HG03159 (cell line): ENCODE data around the gene MEOX2.

Source experiments
- ATAC-seq: cut with Tn5 transposase; IDR thresholded peaks from one replicate; pipeline ENCODE4 v1.9.1; 2021; ENCODE audit warnings: mild to moderate bottlenecking, moderate library complexity; ENCODE audit not compliant: unreplicated experiment

MEOX2 gene

DNA sequence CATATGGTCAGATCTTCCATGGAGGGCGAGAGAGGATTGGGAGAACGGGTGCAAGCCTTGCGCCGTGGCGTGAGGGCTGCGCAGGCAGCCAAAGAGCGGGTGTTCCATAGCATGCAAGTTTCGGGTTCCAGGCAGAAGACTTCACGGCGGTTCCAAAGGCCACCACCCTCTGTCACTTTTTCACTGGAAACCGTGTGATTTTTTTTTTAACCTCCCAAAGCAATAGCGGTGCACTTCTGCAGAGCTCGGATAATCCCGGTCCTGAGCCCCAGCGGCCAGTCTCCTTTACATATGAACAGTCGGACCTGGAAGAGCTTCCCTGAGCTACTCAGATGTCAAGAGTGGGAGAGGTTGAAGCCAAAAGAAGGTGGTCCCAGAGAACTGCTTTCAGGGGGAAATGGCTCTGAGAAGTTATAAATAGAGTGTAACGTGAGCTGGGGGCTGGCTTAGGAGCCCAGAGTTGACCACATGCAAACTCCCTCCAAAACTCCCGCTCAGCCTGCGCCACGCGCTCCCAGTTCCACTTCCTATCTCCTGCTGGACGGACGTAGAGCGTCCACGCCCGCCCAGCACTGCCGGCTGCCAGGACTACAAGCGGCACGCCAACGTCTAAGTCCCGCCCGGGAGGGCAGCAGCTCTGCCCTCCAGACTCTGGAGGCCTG lies at the start of gene MEOX2:
Gene MEOX2 (minus strand): TSS at position 389 of the 662 bp plus-strand sequence. CDS start 281 bp downstream, at position 108.
- no peak for ATAC-seq

DNA sequence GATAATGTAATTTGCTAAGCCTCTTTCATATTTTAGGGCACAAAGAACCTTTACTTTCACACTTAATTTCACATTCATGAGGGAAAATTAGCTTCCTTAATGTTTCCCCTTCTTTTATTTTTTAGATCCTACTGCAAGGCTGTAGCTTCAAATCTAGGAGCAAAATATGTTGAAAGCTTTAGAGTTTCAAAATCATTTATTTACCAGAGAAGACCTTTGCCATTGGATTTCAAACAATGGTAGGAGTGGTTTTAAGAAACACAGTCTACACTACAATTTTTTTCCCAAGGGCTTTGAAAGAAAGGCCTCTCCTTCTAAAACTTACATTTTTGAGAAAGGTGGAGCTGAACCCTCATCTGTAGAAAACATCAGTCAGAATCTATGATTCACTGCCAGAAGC lies 43.3 kb upstream of the MEOX2 start:
- ATAC-seq, result no peak

DNA sequence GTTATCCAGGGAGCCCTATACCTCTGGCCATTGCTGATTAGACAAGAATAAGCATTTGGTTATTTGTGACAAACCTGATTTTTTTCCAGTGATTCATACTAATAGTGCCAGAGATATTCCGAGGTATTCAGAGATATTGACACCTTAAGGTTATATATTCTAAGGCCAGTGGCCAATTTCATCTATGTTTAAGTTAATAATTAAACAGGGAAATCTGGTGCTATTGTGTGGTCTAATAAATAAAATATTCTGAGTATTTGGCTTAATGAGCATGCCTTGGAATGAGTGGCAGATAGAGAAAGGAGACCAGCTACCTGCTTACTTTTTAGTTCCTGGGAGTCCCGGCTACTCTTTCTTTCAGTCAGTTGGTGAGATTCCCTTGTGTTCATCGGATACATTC lies 38.6 kb upstream of the MEOX2 start:
- no peak for ATAC-seq

DNA sequence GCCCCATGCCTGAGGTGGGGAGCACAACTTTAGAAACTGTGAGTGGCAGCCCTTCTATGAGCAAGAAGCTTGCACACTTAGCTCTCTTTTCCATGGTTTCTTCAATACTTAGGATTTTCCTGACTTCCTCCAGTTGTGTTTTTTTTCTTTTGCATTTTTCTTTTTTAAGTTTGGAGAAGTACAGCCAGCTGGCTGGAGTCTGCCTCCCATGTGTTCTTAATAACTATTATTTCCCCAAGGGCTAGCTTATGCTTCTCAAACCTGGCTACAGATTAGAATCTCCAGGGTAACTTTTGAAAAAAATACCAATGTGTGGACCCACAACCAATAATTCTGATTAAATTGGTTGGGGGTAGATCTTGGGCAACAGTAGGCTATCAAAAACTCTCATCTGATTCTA lies 37.4 kb upstream of the MEOX2 start:
- no peak for ATAC-seq

DNA sequence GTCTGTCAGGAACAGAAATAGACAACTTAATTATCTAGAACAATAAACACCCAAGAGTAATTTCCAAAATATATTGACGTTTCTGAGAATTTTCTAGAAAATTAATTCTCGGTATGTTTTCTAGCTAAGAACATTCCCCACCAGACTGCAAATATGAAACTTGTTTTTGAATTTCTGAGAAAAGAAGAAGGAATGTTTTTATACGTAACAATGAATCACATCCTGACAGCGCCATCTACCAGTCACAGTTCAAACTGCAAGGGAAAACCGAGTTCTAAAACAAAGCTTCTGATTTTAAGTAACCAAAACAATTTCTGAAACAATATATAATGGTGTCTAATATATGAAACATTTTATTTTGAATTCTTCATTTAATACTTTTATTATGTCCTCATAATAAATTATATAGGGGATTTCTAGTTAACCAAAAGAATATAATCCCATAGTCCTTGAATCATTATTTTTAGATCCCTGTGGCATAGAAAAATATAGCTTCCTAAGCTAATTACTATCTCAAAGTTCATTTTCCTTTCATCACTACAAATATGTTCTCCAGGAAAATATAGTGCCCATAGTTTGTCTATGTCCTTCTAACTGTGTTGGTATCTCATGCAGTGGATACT lies 34.5 kb upstream of the MEOX2 start:
- no peak for ATAC-seq

DNA sequence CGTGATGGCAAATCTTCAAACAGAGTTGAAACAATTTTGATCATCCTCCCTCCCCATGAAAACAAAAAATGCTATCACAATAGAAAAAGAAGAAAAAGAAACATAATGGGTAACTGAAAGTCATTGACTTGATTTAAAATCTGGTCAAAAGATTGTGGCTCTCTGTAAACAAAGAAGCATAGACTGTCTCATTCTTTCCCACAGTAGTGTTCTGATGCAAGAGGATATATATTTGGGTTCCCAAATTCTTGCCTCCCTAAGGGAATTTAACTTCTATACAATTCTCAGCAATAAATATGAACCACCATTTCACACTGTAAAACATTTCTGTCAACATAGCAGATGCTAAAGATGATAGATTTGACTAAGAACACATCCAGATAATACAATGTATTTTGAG lies 32.8 kb upstream of the MEOX2 start:
- ATAC-seq, result no peak

DNA sequence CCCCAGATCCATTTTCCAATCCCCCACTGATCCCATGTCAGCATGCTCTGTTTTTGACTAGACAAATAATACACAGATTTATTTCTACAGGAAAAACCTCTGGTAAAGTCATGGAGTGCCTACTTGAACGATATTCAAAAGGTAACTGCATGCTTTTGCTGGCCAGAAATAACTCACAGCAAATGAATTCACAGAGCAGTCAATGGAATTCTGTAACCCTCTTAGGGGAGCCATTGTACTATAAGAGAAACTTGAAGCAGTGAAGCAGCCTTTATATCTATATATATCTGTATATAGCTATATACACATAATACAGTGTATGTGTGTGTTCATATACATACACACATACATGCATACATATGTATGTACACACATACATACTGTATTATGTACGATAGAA lies 29.0 kb upstream of the MEOX2 start:
- ATAC-seq, result no peak

DNA sequence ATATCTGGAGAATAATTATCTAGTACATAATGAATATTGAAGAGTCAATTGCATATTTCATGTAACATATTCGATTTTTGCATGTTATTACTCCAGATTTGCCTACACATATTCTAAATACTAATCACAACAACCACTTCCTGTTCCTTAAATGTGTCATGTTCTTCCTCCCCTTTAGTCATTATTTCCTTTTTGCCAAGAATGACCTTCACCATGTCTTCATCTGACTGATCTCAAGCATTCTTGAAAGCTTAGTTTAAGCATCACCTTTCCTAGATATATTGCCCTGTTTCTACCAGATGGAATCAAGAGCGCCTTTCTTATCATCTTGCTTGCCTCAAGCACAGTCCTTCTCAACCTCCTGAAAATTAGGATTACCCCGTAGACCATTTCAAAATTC lies 23.5 kb upstream of the MEOX2 start:
- ATAC-seq, result no peak

DNA sequence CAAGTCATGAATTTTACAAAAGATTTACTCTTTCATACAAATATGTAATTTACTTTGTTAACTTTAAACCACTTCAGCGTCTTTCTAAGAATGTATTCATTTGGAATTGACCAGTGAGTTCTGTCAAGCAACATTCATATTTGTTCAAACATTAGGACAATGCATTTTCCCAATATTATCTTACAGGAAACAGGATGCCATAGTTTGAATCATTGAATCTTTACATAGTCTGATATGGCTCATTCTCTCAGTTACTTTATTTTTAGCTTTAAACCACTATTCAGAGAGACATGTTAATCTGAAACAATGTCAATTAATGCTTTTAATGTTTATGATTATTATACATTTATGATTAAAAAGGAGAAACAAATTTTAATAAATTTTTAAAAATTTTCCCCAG lies 21.1 kb upstream of the MEOX2 start:
- no peak for ATAC-seq

DNA sequence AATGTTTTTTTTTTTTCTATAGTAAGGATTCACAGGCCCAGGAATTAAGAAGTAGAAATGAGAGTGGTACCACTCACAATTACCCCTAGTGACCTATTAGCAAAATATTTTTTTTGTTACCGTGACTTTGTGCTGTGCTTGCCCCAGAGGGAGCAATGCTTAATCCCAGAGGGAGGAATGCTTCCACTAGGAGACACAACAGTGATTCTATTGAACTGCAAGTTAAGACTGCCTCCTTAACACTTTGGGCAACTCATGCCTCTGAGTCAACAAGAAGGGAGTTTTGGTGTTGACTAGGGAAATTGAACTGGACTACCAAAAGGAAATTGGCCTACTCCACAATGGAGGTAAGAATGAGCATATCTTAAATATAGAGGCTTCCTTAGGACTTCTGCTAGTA lies 17.2 kb upstream of the MEOX2 start:
- ATAC-seq, result no peak

DNA sequence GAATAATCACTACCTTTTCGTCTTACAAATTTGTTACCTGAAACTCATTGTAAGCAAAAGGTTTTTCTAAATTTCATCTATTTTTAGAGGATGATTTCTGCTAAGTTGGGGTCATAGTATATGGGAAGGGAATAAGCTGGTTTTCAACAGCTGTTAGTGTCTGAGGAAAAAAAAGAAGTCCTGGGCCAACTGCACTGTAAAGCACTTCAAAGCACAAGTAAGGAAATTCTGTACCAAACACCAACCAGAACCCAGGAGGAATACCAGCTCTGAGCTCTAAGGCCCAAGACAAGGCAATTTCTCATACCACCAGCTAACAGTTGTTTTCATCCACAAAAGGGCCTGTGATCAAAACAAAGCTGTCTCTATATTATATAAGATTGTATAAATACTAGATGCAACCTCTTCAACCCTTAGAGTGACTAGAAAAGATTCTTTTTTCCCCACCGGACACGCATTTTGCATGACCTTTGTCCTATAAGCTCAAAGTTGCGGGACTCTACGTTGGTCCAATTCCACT lies 6.1 kb upstream of the MEOX2 start:
- no peak for ATAC-seq

DNA sequence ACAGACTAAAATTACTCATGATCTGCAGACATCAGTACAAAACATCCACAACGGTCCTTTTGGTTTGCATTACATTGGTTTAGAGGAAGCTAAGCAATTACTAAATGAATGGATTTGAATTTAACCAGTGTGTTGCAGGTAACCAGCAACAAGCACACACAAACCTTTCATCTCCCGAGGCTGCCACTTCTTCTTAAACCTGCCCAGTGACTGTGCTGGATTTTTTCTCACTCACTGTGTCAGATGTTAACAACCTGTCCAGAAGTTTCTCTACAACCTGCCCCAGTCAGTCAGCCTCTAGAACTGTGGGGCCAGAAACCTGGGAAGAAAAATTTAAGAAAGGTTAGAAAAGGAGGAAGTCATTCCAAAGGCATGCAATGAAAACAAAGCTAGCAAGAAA lies 2.4 kb upstream of the MEOX2 start:
- ATAC-seq, result no peak

DNA sequence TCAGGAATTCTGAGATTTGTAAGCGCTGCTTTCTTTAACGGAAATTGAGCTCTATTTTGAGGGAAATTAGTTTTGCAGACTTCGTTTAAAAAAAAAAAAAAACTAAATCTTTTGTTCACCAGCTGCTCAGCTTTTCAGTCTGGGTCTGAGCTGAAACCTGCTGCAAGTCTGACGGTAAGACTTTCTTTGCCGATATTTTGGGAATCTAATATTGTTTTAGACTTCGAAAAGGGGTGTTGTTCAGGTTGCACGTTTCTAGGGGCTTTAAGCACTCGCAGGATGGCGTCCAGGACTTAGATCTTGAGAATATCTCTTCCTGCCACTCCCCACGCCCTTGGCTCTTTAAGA lies 1.8 kb upstream of the MEOX2 start:
- ATAC-seq, result no peak

DNA sequence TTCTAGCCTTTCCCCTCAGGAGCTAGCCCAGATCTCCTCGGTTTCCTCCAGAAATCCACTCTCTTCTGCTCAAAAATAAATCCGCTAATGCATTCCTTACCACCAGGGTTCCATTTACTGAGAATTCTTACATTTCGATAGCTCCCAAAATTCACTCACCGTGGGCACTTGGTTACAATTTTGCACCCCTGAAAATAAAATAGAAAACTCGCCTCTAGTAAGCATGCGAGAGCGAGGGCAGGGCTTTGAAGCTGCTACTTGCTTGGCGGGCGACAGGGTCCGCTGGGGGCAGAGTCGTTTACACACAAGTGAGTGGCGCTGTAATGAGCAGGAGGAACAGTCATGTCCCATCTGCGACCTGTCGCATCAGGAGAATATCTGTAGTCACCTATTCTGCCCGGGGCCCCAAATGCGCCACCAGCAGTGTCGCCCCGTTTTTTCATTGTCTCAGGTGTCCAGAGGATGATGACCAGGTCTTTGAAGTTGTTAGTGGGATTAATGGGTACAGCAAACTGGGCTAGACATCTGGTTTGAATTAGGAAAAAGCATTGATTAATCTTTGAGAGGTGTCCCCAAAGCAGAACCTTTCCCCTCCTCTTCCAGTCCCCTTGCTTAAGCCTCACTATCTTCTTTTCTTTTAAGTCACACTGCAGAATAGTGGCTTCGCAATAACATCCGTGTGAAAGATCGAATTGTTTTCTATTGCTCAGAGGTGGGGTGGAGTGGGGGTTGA lies 1.2 kb upstream of the MEOX2 start:
- ATAC-seq, result no peak

DNA sequence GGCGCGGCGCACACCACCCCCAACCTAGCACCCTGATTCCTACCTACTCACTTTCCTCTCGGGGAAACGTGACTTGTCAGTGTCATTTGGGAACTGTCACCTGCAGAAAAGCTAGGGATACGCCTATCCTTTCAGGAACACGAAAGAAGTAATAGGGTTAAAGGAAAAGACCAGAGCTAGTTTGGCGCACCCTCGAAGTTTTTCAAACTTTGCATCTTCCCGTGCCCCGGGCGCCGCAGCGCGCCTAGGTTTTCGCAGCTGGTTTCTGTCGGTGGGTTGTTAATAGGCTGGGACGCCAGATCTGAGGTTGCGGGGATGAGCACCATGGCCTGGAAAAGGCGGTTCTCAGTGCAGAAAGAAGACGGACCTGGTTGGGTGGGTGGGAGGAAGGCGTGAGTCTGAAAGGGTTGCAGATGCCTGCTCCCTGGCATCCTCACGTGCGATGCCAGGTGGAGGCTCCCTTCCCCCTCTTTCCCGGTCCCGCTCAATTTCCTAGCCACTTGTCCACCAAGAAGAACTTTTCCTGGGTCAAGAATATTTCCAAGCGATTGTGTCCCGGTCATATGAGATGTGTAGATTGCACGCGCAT lies 568 bp upstream of the MEOX2 start:
- ATAC-seq, result no peak

DNA sequence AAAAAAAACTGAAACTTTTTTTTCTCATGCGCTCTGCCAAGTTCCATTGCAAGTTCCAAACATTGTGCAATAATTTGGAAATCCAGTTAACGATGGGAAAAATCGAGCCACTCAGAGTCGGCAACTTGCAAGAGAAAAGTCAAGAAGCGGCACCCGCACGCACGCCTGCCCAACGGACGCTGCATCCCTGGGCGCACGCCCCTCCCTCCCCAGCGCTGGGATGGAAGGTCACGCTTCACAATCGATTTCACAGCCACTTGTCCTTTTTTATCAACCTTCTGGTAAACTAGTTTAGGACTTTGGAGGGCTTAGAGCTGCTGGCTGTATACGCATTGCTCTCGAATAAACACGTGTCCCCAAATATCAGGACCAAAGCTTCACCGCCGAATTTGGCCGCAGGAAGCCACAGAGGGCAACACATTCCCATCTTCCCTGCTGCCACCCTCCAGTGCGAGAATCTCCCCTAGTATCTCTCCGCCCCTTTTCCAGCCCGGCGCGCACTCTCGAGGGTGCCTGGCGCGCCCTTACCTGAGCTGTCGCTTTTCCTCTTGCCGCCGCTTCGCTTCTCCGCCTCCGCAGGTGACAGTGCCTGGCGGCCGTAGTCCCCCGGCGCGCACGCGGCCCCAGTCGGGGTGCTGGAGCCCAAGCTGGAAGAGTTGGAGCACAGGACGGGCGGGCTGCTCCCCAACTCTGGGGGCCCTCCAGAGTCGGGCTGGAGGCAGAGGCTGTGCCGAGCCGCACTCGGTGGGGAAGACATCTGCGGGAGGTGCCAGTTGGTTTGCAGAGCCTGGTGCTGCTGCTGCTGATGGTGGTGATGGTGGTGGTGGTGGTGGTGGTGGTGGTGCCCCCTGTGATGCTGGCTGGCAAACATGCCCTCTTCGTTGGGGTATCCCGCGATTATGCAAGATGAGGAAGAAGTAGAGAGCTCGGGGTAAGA lies 857 bp downstream of the MEOX2 start:
- ATAC-seq, result no peak

DNA sequence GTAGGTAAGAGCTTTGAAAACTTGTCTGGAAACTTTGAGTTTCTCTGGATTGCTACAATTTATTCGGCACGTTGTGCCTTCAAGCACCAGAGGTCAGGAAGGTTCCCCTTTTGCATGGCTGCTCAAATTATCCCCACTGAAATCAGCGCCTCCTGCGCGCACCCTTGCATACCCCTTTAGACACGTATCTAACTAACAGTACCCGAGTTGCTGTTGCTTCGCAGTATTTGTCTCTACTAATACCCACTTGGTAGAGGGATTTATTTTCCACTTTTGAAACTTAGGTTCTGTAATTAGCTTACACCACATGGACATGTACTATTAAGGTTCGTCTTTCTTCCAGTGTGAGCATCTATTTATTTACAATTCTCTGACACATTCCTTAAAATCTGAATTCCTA lies 1.6 kb downstream of the MEOX2 start:
- ATAC-seq, result no peak

DNA sequence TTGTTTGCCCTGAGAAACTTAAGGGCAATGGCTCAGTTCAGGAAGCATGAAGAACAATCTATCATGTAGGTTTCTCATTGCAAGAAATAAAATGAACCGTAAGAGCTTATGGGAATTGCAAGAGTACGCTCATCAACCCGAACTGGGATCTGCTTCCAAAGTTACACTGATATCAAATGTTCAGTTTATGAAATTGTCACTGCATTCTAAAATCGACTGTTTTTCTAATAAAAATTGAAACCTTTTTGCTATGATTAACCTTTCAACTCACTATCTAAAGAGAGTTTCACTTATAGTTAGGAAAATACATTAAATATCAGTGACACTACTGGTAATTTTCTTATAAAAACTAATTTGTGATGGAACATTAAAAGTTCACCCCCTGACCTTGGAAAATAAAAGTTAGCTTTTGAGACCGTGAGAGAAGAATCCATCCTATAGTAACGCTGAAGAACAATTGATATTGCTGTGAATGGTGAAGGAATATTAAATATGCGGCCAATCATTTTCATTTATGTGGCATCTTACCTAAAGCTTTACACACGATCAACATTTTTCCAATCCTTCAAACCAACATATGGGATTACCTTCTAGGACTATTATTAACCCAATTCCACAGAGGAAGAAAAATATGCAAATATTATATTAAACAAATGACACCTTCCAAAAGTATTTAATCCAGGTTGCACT lies 2.2 kb downstream of the MEOX2 start:
- no peak for ATAC-seq

DNA sequence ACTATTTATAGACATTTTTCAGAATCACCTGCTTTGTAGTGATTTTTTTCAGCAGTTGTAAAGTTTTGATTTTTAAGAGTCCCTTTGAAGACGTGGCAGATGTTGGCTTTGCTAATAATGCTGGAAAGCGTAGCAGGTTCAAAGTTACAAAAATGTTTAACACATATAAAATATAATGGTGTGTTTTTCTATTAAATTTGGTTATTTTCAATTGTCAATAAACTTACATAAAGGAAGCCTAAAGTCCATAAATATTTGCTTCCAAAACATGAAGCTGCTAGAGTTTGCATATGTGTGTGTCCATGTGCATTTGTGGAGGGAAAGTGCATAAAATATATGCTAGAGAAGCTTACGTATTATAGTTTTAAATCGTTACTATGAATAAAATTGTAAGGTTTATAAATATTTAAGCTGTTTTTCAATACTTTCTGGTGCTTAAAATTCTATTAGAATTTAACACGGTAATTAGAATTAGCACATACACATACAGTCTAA lies 3.7 kb downstream of the MEOX2 start:
- ATAC-seq, result no peak

DNA sequence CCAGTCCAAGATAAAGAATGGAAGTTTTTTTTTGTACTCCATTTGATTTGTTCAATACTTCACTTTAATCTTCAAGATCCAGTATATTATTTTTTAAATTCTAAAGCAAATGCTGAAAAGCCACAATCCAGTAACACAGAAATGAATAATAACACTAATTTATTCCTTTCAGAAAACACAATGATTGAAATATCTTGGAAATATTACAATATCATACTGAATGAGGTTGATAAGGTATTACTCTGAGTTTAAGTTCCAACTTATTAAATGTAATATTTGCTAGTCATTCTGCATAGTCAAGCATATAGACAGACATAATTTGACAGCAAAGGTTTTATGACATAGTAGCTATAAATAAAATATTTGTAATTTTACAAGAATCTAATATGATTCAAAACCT lies 4.4 kb downstream of the MEOX2 start:
- ATAC-seq, result no peak
